Non-pigmented ciliary epithelial cell (primary cell): Measurements from ENCODE around the gene GLMP.

Experiments
- DNase-seq: peaks from one replicate; pipeline ENCODE4 v3.0.0-alpha.2; 2010; ENCODE audit warnings: low read depth

The GLMP gene

DNA sequence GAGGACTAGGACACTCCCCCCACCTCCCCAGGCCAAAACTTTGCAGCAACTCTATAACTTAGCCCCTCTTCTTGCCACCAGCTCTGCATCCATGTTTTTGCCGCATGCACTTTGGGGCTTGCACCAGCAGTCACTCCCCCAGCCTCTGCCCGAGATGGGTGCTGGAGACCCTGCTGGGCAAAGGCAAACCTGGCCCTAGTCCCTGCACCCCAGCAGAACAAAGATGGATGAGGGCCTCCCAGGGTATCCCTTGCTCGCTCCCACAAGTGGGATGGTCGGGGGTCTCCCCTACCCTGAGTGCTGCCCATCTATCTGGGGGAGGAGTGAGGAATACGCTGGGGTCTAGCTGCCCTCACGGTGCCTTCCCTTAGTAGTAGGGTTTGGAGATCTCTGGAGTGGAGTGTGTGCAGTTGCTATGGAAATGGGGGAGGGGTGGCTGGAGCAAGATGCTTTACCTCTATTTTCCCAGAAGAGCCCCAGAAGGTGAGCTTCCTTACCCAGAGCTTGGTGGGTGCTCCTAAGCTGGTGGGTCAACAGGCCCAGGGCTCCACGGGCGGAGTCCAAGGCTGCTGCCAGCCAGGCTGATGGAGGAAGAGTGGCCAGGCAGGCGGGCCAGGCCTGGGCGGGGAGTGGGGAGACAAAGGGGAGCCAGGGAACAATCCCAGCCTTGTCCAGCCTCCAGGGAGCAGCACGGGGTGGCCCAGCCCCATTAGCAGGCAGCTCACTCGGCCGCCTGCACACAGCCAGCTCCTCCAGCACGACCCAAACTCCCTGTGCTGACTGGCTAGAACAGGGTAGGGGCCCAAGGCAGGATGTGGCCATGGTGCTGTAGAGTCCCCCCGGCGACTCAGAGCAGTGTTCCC is 47.8 kb downstream of the GLMP start, which contains the start of gene PAQR6:
Gene PAQR6, minus strand, starts transcription at position 597 of the 863 bp plus-strand sequence. CDS start 1,325 bp downstream, outside the sequence.
- no peak for DNase-seq

DNA sequence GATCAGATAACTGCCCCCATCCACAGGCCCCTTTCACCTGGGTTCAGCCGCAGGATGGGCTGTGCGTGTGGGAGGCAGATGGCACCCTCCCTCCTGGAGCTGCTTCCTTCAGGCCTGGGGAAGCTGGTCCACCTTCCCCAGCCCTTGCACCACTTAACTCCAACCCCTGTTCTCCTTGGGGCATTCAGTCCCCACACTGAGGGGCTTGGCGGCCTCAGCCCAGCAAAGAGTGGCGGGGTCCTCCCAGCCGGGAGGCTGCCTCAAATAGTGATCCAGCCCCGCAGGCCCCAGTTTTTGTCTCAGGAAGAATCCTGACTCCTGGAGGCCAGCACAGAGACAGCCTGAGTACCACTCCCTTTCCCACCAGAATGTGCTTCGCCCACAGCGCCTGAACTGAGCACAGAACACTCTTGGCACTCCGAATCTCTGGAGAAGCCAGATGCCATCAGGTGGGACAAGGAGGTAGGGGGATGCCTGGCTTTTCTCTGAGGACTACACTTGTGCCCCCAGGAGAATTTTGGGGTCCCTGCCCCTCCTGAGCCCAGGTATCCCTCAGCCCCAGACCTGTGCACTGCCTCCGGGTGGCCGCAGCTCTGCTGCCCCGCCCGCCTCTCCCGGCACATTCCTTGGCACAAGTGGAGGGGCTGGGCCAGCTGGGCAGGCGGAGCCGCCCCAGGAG is 48.6 kb downstream of the GLMP start:
- no peak for DNase-seq

DNA sequence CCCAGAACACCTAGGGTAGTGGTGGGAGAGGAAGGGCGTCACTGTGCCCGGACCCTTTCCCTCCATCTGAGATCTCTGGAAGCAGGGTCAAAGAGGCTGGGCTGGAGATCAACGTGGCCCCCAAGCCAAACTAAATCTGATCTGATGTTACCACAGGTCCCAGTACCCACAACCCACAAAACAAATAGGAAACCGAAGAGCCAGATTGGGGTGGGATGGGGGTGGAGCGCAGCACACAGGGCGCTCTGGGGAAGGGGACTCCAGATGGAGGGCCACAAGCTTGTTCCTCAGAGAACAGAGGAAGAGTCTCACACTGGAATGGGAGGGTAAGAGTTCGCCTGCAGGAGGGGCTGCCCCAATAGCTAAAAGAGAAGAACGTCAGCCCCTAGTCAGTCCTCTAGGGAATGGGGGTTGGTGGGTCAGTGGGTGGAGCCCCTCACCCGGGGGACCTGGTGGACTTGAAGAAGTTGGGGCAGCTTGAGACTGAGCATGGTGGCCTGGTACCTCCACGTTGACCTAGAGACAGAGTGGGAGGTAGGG is 49.2 kb downstream of the GLMP start:
- DNase-seq: no peak

DNA sequence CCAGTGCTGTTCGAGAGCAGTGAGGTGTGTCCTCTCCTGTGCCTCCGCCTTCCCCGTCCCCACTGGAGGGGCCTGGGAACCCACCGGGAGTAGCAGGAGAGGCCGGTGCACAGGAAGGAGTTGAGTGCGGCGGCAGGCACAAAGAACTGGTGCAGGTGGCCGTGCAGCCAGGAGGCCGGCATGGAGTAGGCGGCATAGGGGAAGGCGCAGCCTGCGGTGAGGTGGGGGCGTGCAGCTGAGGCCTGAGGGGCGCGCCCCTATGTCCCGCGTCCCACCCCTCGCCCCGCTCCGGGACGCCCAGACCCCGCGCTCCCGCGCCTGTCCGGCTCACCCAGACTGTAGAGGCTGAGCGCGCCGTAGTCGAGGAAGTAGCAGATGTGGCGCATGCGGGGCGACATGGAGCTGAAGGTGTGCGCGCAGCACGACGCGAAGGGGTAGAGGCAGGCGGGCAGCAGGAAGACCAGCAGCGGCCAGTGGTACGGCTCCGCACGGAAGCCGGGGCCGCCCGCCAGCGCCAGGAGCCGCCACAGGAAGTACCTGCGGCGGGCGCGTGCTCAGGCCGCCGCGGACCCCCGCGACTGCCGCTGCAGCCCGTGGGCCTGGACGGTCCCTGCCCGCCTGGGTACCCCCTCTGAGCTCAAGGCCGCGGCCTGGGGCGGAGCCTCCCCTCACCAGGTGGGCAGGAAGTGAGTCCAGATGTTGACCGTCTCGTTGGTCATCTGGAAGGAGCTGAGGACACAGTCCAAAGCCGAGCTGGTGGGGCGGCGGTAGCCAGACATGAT is 49.8 kb downstream of the GLMP start:
- DNase-seq: no peak

- DNase-seq: no peak
These were observed 50.8 kb downstream of the GLMP start for GRCh38 chr1:156244712-156245111.

DNA sequence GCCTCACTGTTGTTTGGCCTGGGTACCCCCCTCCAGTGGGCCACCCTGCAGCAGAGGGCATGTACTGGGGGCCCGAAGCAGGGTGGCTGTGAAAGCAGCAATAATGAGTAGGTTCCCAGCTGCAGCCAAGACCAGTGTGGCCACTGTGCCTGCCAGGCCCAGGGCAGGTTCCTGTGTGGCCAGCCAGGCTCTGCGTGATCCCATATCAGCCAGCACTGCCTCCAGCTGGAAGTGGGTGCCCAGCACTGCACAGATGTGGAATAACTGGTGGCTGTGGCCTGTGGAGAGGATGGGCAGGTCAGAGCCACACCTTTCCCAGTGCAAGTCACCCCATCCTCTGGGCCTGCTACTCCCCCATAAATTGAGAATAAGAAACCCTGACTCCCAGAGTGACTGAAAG is 51.4 kb downstream of the GLMP start:
- no peak for DNase-seq

DNA sequence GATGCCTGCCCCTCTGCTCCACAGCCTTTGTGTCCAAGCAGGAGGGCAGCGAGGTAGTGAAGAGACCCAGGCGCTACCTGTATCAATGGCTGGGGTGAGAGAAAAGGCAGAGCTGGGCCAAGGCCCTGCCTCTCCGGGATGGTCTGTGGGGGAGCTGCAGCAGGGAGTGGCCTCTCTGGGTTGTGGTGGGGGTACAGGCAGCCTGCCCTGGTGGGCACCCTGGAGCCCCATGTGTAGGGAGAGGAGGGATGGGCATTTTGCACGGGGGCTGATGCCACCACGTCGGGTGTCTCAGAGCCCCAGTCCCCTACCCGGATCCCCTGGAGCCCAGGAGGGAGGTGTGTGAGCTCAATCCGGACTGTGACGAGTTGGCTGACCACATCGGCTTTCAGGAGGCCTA is 52.7 kb downstream of the GLMP start:
- no peak for DNase-seq
